ENCODE measurements around the gene PACRG.

DNA sequence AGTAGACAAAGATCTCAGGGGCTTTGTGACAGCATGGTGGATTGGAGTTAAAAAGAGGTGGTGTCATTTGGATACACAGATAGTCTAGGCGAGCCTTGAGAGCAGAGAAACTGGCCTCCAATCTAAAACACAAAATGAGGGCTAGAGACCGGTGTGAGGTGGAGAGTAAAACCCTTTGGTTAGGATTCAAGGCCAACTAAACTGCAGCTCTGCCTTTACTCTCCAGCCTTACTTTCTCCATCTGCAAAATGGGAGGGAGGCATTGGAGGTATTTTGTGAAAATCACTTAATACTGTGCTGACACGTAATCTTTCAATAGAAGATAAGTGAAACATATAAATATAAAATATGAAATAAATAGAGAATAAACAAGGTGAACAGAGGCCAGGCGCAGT lies 597.6 kb downstream of the PACRG start:
- TF ChIP-seq, protein P1, sequence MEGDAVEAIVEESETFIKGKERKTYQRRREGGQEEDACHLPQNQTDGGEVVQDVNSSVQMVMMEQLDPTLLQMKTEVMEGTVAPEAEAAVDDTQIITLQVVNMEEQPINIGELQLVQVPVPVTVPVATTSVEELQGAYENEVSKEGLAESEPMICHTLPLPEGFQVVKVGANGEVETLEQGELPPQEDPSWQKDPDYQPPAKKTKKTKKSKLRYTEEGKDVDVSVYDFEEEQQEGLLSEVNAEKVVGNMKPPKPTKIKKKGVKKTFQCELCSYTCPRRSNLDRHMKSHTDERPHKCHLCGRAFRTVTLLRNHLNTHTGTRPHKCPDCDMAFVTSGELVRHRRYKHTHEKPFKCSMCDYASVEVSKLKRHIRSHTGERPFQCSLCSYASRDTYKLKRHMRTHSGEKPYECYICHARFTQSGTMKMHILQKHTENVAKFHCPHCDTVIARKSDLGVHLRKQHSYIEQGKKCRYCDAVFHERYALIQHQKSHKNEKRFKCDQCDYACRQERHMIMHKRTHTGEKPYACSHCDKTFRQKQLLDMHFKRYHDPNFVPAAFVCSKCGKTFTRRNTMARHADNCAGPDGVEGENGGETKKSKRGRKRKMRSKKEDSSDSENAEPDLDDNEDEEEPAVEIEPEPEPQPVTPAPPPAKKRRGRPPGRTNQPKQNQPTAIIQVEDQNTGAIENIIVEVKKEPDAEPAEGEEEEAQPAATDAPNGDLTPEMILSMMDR (IDR thresholded peaks at IDR 0.05), result no peak
- TF ChIP-seq SMAD3 (CRISPR knock-in tag; IDR thresholded peaks at IDR 0.05; ENCODE audit: borderline replicate concordance), result no peak
- TF ChIP-seq NR2C2 (CRISPR knock-in tag; IDR thresholded peaks at IDR 0.05), result no peak
- TF ChIP-seq CREM (CRISPR knock-in tag; IDR thresholded peaks at IDR 0.05), result no peak
- no peak for TF ChIP-seq TP53 (CRISPR knock-in tag; IDR thresholded peaks at IDR 0.05)
- TF ChIP-seq, protein P2, sequence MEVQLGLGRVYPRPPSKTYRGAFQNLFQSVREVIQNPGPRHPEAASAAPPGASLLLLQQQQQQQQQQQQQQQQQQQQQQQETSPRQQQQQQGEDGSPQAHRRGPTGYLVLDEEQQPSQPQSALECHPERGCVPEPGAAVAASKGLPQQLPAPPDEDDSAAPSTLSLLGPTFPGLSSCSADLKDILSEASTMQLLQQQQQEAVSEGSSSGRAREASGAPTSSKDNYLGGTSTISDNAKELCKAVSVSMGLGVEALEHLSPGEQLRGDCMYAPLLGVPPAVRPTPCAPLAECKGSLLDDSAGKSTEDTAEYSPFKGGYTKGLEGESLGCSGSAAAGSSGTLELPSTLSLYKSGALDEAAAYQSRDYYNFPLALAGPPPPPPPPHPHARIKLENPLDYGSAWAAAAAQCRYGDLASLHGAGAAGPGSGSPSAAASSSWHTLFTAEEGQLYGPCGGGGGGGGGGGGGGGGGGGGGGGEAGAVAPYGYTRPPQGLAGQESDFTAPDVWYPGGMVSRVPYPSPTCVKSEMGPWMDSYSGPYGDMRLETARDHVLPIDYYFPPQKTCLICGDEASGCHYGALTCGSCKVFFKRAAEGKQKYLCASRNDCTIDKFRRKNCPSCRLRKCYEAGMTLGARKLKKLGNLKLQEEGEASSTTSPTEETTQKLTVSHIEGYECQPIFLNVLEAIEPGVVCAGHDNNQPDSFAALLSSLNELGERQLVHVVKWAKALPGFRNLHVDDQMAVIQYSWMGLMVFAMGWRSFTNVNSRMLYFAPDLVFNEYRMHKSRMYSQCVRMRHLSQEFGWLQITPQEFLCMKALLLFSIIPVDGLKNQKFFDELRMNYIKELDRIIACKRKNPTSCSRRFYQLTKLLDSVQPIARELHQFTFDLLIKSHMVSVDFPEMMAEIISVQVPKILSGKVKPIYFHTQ (CRISPR knock-in tag; IDR thresholded peaks at IDR 0.05), result no peak
- no peak for TF ChIP-seq FOXP1 (CRISPR knock-in tag; IDR thresholded peaks at IDR 0.05; ENCODE audit: borderline replicate concordance)
